ENCODE data around the gene ADAM12.
"Not testable (repeated sequence)": the region's sequence is repeated elsewhere in the genome, so short reads cannot be mapped to it uniquely, and the experiment has no call there.

ADAM12 gene

GRCh38 chr10:126405239-126405775 is 17.0 kb upstream of the ADAM12 start:
- DNase-seq (ENCODE audit: low read depth) = no peak

GRCh38 chr10:126402721-126403695 is 14.7 kb upstream of the ADAM12 start:
- no peak for DNase-seq (ENCODE audit: low read depth)

GRCh38 chr10:126400641-126401040 is 12.4 kb upstream of the ADAM12 start:
- no peak for DNase-seq (ENCODE audit: low read depth)

- no peak for DNase-seq (ENCODE audit: low read depth)
These were observed 10.6 kb upstream of the ADAM12 start for GRCh38 chr10:126398924-126399323.

GRCh38 chr10:126398383-126398743 is 10.1 kb upstream of the ADAM12 start:
- no peak for DNase-seq (ENCODE audit: low read depth)

GRCh38 chr10:126397640-126398382 is 9.5 kb upstream of the ADAM12 start:
- DNase-seq (ENCODE audit: low read depth) = no peak

GRCh38 chr10:126397156-126397555 is 8.9 kb upstream of the ADAM12 start:
- DNase-seq (ENCODE audit: low read depth) = no peak

GRCh38 chr10:126394948-126395347 is 6.7 kb upstream of the ADAM12 start:
- DNase-seq (ENCODE audit: low read depth) = no peak

GRCh38 chr10:126393076-126393475 is 4.8 kb upstream of the ADAM12 start:
- DNase-seq (ENCODE audit: low read depth) = no peak

GRCh38 chr10:126392469-126392868 is 4.2 kb upstream of the ADAM12 start:
- no peak for DNase-seq (ENCODE audit: low read depth)

- DNase-seq (ENCODE audit: low read depth) = no peak
These were observed 3.8 kb upstream of the ADAM12 start for GRCh38 chr10:126392068-126392467.

- no peak for DNase-seq (ENCODE audit: low read depth)
These were observed 3.1 kb upstream of the ADAM12 start for GRCh38 chr10:126391192-126391885.

GRCh38 chr10:126390324-126390723 is 2.0 kb upstream of the ADAM12 start:
- DNase-seq (ENCODE audit: low read depth) = no peak

- DNase-seq (ENCODE audit: low read depth) = no peak
These were observed 996 bp downstream of the ADAM12 start for GRCh38 chr10:126387041-126387921.

GRCh38 chr10:126384269-126384873 is 3.9 kb downstream of the ADAM12 start:
- no peak for DNase-seq (ENCODE audit: low read depth)

GRCh38 chr10:126380352-126381076 is 7.8 kb downstream of the ADAM12 start:
- no peak for DNase-seq (ENCODE audit: low read depth)

GRCh38 chr10:126379166-126379565 is 9.1 kb downstream of the ADAM12 start:
- DNase-seq (ENCODE audit: low read depth) = not testable (repeated sequence)

- DNase-seq (ENCODE audit: low read depth) = no peak
These were observed 11.3 kb downstream of the ADAM12 start for GRCh38 chr10:126376956-126377355.

GRCh38 chr10:126375926-126376554 is 12.2 kb downstream of the ADAM12 start:
- no peak for DNase-seq (ENCODE audit: low read depth)

- no peak for DNase-seq (ENCODE audit: low read depth)
These were observed 13.0 kb downstream of the ADAM12 start for GRCh38 chr10:126375299-126375698.

All from stimulated activated CD8-positive, alpha-beta memory T cell treated with anti-CD3 and anti-CD28 coated beads, Interleukin-4, amount 100 ng/mL, for 24 hours (primary cell).